Measurements from ENCODE around the gene NBEA.
"Not testable (repeated sequence)": the region's sequence is repeated elsewhere in the genome, so short reads cannot be mapped to it uniquely, and the experiment has no call there.

Gene NBEA

DNA sequence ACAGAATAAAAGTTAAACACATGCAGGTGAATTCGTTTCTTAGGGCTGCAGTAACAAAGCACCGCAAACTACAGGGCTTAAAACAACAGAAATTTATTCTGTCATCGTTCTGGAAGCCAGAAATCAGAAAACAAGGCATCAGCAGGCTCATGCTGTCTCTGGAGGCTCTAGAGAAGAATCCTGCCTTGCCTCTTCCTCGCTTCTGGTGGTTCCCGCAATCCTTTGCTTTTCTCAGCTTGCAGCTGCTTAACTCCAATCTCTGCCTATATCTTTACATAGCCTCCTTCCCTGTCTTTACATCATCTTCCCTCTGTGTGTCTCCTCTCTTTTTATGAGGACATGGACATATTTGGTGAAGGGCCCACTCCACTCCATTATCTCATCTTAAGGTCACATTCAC is 6.2 kb upstream of the NBEA start:
- no peak for ATAC-seq
- H3K4me3 Mint-ChIP-seq = no peak overlapping the region

DNA sequence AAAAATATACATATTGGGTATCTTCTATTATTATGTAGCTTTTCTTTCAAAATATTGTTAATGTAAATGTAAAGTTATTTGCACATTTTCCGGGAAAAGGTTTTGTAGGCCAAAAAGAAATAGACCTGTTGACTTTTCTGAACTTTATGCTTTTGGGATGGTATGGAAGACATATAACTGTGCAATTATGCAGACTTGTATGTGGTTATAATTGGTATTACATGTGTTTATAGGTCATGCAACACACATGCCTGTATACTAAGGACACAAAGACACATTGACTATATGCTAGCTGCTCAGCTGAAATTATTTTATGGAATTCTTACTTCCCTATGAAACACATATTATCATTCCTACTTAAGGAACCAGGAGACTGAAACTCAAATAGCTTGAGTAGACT is 2.3 kb upstream of the NBEA start:
- Mint-ChIP-seq H3K4me3 (no peak overlapping the region), H3K4me1 (peaks cover 12% of the 10 kb centered on the region), H3K27ac (no peak overlapping the region), H3K36me3 (peaks cover 5% of the 10 kb centered on the region), H3K9me3 (no peaks in the 10 kb centered on the region)
- ATAC-seq (no peak), DNase-seq (ENCODE audit: low spot score in 2 of 2) (no peak)

More for the DNA sequence above, 6.2 kb upstream of the NBEA start:
- no peak for DNase-seq (ENCODE audit: low spot score in 2 of 2)
- H3K9me3 Mint-ChIP-seq = peaks cover 5% of the 10 kb centered on the region
- no peaks in the 10 kb centered on the region for H3K36me3 Mint-ChIP-seq
- no peak overlapping the region for H3K27ac Mint-ChIP-seq
- no peaks in the 10 kb centered on the region for H3K4me1 Mint-ChIP-seq

DNA sequence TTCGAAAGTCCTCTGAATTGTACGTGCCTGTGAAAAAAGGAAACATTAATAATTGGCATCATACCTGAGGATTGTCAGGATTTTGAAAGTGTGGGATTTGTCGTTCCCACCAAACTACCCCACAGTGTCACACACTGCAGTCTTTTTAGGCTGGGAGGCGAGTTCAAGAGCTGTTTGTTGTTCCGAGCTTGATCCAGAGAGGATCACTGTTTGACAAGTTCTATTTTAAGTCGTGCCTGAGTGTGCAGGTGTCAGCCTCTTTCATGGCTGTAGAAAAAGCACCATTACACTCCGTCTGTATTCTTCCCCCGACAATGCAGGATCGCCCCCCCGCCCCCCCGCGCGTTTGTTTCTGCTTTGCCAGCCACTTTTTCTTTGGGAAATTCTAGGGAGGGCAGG is 635 bp upstream of the NBEA start:
- ATAC-seq (no peak), DNase-seq (ENCODE audit: low spot score in 2 of 2) (no peak)
- peak overlapping the region; percentile 67 for H3K4me3 Mint-ChIP-seq
- H3K36me3 Mint-ChIP-seq = peaks cover 5% of the 10 kb centered on the region
- H3K4me1 Mint-ChIP-seq = peaks cover 12% of the 10 kb centered on the region
- H3K27ac Mint-ChIP-seq = no peak overlapping the region
- no peaks in the 10 kb centered on the region for H3K9me3 Mint-ChIP-seq

GRCh38 chr13:34942732-34943435 is 814 bp downstream of the NBEA start:
- H3K36me3 Mint-ChIP-seq = peaks cover 5% of the 10 kb centered on the region
- H3K9me3 Mint-ChIP-seq = no peaks in the 10 kb centered on the region
- ATAC-seq (peak; percentile 57), DNase-seq (ENCODE audit: low spot score in 2 of 2) (no peak)
- H3K4me1 Mint-ChIP-seq = peaks cover 12% of the 10 kb centered on the region
- no peak overlapping the region for H3K27ac Mint-ChIP-seq
- peak overlapping the region; percentile 67 for H3K4me3 Mint-ChIP-seq

DNA sequence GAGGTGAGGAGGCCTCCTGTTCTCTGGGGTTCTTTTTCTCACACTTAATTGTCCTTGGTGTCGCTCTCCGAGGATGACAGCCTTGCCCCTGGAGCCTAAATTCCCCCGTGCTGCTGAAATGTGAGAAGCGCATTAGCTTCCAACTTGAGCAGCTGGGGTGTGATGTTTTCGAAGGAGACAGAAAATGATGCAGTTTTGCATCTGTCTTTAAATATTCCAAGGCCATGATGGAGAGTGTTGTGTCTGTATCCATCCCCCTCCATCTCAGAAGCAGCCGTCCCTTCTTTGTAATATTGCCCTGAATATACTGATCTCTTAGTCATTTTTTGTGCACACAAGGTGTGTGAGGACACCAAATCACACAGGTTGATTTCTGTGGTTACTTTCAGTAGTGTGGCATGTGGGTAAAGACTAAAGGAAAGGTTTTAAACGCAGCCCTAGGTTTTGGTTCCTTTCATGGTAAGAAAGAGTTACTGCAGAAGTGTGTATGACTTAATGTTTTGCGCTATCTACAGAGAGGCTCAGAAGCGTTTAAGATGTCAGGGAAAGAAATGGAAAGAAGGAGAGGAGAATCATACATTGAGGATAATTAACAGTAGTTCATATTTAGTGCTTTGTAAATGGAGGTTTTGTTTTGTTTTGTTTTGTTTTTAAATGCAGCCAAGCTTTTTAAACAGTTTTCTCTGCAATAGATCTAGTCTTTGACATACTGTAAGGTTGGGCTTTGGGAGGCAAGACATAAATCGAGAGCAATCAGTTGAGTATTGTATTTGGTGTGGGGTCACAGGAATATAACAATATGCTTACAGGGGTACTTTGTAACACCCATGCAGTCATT is 1.6 kb downstream of the NBEA start:
- Mint-ChIP-seq H3K36me3 (peaks cover 5% of the 10 kb centered on the region), H3K9me3 (no peaks in the 10 kb centered on the region), H3K27ac (no peak overlapping the region), H3K4me1 (peaks cover 12% of the 10 kb centered on the region), H3K4me3 (peak overlapping the region; percentile 67)
- no peak for DNase-seq (ENCODE audit: low spot score in 2 of 2)
- no peak for ATAC-seq

DNA sequence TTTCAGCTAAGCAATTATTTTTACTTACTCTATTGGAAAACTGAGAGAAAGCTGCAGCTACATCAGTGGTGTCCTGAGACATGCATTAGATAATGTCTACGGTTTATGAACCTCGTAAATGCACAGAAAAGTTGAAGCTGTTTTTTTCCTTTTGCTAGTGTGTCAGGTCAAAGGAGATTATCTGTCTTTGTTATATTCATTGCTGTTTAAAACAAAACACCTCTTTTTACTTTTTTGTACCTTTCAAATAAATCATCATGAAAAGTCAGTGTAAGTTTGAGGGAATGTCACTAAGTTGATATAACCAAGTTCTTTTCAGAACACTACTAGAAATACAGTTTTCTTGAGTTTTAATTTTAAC is 2.2 kb downstream of the NBEA start:
- H3K9me3 Mint-ChIP-seq = no peaks in the 10 kb centered on the region
- H3K4me3 Mint-ChIP-seq = no peak overlapping the region
- no peak for DNase-seq (ENCODE audit: low spot score in 2 of 2)
- peaks cover 5% of the 10 kb centered on the region for H3K36me3 Mint-ChIP-seq
- H3K4me1 Mint-ChIP-seq = peaks cover 12% of the 10 kb centered on the region
- no peak overlapping the region for H3K27ac Mint-ChIP-seq
- no peak for ATAC-seq

GRCh38 chr13:34944751-34945150 is 2.7 kb downstream of the NBEA start:
- Mint-ChIP-seq H3K4me1 (peaks cover 12% of the 10 kb centered on the region), H3K36me3 (peaks cover 5% of the 10 kb centered on the region), H3K9me3 (no peaks in the 10 kb centered on the region)

DNA sequence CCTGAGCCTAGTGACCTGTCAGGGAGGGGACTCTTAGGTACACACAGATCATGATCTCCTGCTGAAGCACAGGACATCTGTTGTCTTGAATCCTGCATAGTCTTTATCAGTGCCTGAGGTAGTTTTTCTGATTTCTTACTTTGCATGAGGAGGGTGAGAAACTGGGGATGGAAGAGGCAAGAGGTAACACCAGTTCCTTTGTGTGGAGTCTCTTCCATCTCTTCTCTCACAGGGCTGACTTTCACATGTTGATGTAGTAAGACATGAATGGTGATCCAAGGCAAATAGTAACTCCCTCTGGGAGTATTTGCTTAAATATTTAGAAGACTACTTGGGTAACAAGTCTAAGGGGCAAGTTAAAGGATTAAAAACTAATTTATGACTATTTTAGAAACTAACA is 9.5 kb downstream of the NBEA start:
- H3K27ac Mint-ChIP-seq = no peak overlapping the region
- H3K36me3 Mint-ChIP-seq = no peaks in the 10 kb centered on the region
- no peak overlapping the region for H3K4me3 Mint-ChIP-seq
- no peak for DNase-seq (ENCODE audit: low spot score in 2 of 2)
- ATAC-seq = no peak
- no peaks in the 10 kb centered on the region for H3K4me1 Mint-ChIP-seq
- peaks cover 8% of the 10 kb centered on the region for H3K9me3 Mint-ChIP-seq

More at GRCh38 chr13:34944751-34945150, 2.7 kb downstream of the NBEA start:
- no peak overlapping the region for H3K27ac Mint-ChIP-seq
- DNase-seq (ENCODE audit: low spot score in 2 of 2) = no peak
- ATAC-seq = no peak
- H3K4me3 Mint-ChIP-seq = no peak overlapping the region

DNA sequence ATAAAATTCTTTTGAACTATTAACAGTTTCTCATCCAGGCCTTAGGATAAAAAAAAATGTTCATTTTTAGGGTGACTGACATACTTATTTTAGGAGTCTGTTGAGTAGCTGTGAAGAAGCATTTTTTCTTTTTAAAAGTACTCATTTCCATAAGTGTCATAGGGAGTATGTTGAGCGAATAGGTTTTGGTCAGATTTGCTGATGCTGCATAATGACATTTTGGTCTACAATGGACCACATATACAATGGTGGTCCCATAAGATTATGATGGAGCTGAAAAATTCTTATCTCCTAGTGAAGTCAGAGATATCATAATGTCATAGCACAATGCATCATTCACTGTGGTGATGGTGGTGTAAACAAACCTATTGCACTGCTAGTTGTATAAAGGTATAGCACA is 17.4 kb downstream of the NBEA start:
- ATAC-seq = no peak

DNA sequence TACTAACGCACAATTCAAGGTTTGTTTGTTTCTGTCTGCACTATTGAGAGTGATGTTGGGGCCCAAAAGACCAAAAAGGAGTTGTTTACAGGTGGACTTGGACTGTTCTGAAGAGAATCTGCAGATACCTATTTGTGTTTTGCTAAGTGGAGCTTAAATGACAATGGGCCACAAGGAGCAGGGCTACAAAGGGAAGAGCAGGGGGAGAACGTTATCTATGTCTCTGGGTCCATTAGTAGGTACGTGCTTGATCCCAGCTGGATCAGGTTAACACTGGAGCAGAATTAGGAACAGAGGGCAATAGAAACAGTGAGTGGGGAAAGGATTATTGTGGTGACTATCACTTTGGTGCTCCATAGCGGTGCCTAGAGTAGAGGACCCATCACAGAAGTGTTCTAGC is 22.5 kb downstream of the NBEA start:
- Mint-ChIP-seq H3K4me1 (no peaks in the 10 kb centered on the region), H3K4me3 (no peak overlapping the region), H3K36me3 (no peaks in the 10 kb centered on the region), H3K9me3 (peaks cover 9% of the 10 kb centered on the region), H3K27ac (no peak overlapping the region)
- ATAC-seq (no peak), DNase-seq (ENCODE audit: low spot score in 2 of 2) (no peak)

More for the DNA sequence above, 17.4 kb downstream of the NBEA start:
- Mint-ChIP-seq H3K27ac (no peak overlapping the region), H3K9me3 (peaks cover 9% of the 10 kb centered on the region), H3K36me3 (no peaks in the 10 kb centered on the region), H3K4me1 (no peaks in the 10 kb centered on the region), H3K4me3 (no peak overlapping the region)
- no peak for DNase-seq (ENCODE audit: low spot score in 2 of 2)

- ATAC-seq (no peak), DNase-seq (ENCODE audit: low spot score in 2 of 2) (no peak)
- peaks cover 24% of the 10 kb centered on the region for H3K9me3 Mint-ChIP-seq
- H3K27ac Mint-ChIP-seq = no peak overlapping the region
- no peak overlapping the region for H3K4me3 Mint-ChIP-seq
- H3K36me3 Mint-ChIP-seq = no peaks in the 10 kb centered on the region
- no peaks in the 10 kb centered on the region for H3K4me1 Mint-ChIP-seq
These were observed 25.9 kb downstream of the NBEA start for GRCh38 chr13:34967851-34968562.

GRCh38 chr13:34969539-34969938 is 27.5 kb downstream of the NBEA start:
- ATAC-seq, H3K4me1 Mint-ChIP-seq: not testable (repeated sequence)

DNA sequence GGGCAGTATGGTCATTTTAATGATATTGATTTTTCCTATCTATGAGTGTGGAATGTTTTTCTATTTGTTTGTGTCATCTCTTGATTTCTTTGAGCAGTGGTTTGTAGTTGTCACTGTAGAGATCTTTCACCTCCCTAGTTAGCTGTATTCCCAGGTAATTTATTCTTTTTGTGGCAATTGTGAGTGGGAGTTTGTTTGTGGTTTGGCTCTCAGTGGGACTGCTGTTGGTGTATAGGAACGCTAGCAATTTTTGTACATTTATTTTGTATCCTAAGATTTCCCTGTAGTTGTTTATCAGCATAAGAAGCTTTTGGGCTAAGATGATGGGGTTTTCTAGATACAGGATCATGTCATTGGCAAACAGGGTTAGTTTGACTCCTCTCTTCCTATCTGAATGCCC is 28.9 kb downstream of the NBEA start:
- DNase-seq (ENCODE audit: low spot score in 2 of 2) = no peak
- H3K27ac Mint-ChIP-seq = no peak overlapping the region
- H3K4me1 Mint-ChIP-seq = no peaks in the 10 kb centered on the region
- H3K4me3 Mint-ChIP-seq = no peak overlapping the region
- ATAC-seq = no peak
- H3K9me3 Mint-ChIP-seq = peaks cover 25% of the 10 kb centered on the region
- no peaks in the 10 kb centered on the region for H3K36me3 Mint-ChIP-seq

More at GRCh38 chr13:34969539-34969938, 27.5 kb downstream of the NBEA start:
- H3K27ac Mint-ChIP-seq; H3K36me3 Mint-ChIP-seq; H3K4me3 Mint-ChIP-seq; DNase-seq (ENCODE audit: low spot score in 2 of 2): not testable (repeated sequence)
- peaks cover 26% of the 10 kb centered on the region for H3K9me3 Mint-ChIP-seq

DNA sequence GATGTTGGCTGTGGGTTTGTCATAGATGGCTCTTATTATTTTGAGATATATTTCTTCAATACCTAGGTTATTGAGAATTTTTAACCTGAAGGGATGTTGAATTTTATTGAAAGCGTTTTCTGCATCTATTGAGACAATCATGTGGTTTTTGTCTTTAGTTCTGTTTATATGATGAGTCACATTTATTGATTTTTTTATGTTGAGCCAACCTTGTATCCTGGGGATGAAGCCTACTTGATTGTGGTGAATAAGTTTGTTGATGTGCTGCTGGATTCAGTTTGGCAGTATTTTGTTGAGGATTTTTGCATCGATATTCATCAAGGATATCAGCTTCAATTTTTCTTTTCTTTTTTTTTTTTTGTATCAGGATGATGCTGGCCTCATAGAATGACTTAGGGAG is 29.4 kb downstream of the NBEA start:
- Mint-ChIP-seq H3K9me3 (peaks cover 24% of the 10 kb centered on the region), H3K36me3 (no peaks in the 10 kb centered on the region), H3K4me3 (no peak overlapping the region), H3K27ac (no peak overlapping the region), H3K4me1 (no peaks in the 10 kb centered on the region)
- DNase-seq (ENCODE audit: low spot score in 2 of 2) = no peak
- no peak for ATAC-seq

DNA sequence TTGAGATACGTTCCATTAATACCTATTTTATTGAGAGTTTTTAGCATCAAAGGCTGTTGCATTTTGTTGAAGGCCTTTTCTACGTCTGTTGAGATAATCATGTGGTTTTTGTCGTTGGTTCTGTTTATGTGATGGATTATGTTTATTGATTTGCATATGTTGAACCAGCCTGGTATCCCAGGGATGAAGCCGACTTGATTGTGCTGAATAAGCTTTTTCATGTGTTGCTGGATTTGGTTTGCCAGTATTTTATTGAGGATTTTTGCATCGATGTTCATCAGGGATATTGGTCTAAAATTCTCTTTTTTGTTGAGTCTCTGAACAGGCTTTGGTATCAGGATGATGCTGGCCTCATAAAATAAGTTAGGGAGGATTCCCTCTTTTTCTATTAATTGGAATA is 43.1 kb downstream of the NBEA start:
- H3K4me3 Mint-ChIP-seq; ATAC-seq; DNase-seq (ENCODE audit: low spot score in 2 of 2); H3K27ac Mint-ChIP-seq; H3K4me1 Mint-ChIP-seq; H3K36me3 Mint-ChIP-seq: not testable (repeated sequence)
- peaks cover 18% of the 10 kb centered on the region for H3K9me3 Mint-ChIP-seq
